ENCODE results near the gene LRRC43. TPM values are rescaled to one million over a fixed set of nuclear protein-coding genes. Genes with fewer than 3 reads are reported as not detected.

Gene LRRC43
- total RNA-seq, 2 donors from 2014 or later, result 0.71 to 1.8 TPM

- no peaks in the 10 kb centered on the region for H3K9me3 ChIP-seq
- peaks cover 0 to 7% of the 10 kb centered on the region in 2 donors for H3K4me1 ChIP-seq
- no peak for DNase-seq (ENCODE audit: low spot score)
- no peak overlapping the region for H3K4me3 ChIP-seq
- H3K36me3 ChIP-seq, result no peaks in the 10 kb centered on the region
- no peak for TF ChIP-seq CTCF (IDR thresholded peaks at IDR 0.05)
- no peaks in the 10 kb centered on the region for H3K27me3 ChIP-seq
- no peak overlapping the region for H3K27ac ChIP-seq
These were observed 1.6 kb downstream of the LRRC43 start for GRCh38 chr12:122184517-122184916.

- Histone ChIP-seq H3K27ac (no peak overlapping the region), H3K4me3 (no peak overlapping the region), H3K9me3 (no peaks in the 10 kb centered on the region), H3K36me3 (no peaks in the 10 kb centered on the region), H3K27me3 (no peaks in the 10 kb centered on the region), H3K4me1 (peaks cover 0 to 7% of the 10 kb centered on the region in 2 donors)
- no peak for DNase-seq (ENCODE audit: low spot score)
- no peak for TF ChIP-seq CTCF (IDR thresholded peaks at IDR 0.05)
These were observed 2.2 kb downstream of the LRRC43 start for GRCh38 chr12:122185079-122185478.

- no peaks in the 10 kb centered on the region for H3K9me3 ChIP-seq
- no peak overlapping the region for H3K27ac ChIP-seq
- no peak for TF ChIP-seq CTCF (IDR thresholded peaks at IDR 0.05)
- no peaks in the 10 kb centered on the region for H3K36me3 ChIP-seq
- DNase-seq (ENCODE audit: low spot score), result no peak
- H3K4me3 ChIP-seq, result no peak overlapping the region
- H3K4me1 ChIP-seq, result peaks cover 0 to 7% of the 10 kb centered on the region in 2 donors
- H3K27me3 ChIP-seq, result no peaks in the 10 kb centered on the region
These were observed 2.7 kb downstream of the LRRC43 start for GRCh38 chr12:122185494-122186082.

GRCh38 chr12:122187466-122187865, 4.5 kb downstream of the LRRC43 start:
- Histone ChIP-seq H3K27me3 (no peaks in the 10 kb centered on the region), H3K4me1 (peaks cover 0 to 7% of the 10 kb centered on the region in 2 donors), H3K27ac (no peak overlapping the region), H3K4me3 (no peak overlapping the region), H3K9me3 (no peaks in the 10 kb centered on the region), H3K36me3 (no peaks in the 10 kb centered on the region)
- no peak for TF ChIP-seq CTCF (IDR thresholded peaks at IDR 0.05)
- DNase-seq (ENCODE audit: low spot score), result no peak

- DNase-seq (ENCODE audit: low spot score), result no peak
- Histone ChIP-seq H3K4me1 (no peaks in the 10 kb centered on the region), H3K27ac (no peak overlapping the region), H3K36me3 (no peaks in the 10 kb centered on the region), H3K4me3 (no peak overlapping the region), H3K27me3 (no peaks in the 10 kb centered on the region), H3K9me3 (no peaks in the 10 kb centered on the region)
- no peak for TF ChIP-seq CTCF (IDR thresholded peaks at IDR 0.05)
These were observed 6.9 kb downstream of the LRRC43 start for GRCh38 chr12:122189626-122190475.
